Measurements from ENCODE around the gene DKKL1.
A peak's percentile ranks its signal among the peaks of the same experiment; 100 is the strongest.
"Not testable (repeated sequence)": the region's sequence is repeated elsewhere in the genome, so short reads cannot be mapped to it uniquely, and the experiment has no call there.

DKKL1 gene

GRCh38 chr19:49362048-49362928 is 1.4 kb upstream of the DKKL1 start, which contains the start of gene TEAD2:
Gene TEAD2 (minus strand): TSS chr19:49362416. CDS start chr19:49360075, 2,341 bp downstream.
- DNase-seq = peak in 1 of 2 donors; percentile 19

- DNase-seq = no peak
Observed at GRCh38 chr19:49362929-49363267, 779 bp upstream of the DKKL1 start.

- no peak for DNase-seq
Observed at GRCh38 chr19:49364083-49364737, 533 bp downstream of the DKKL1 start.

GRCh38 chr19:49366110-49366509 is 2.4 kb downstream of the DKKL1 start:
- DNase-seq = no peak

GRCh38 chr19:49368711-49369358 is 5.2 kb downstream of the DKKL1 start:
- DNase-seq = no peak

- DNase-seq = no peak
Observed at GRCh38 chr19:49371184-49371583, 7.5 kb downstream of the DKKL1 start.

- DNase-seq = not testable (repeated sequence)
Observed at GRCh38 chr19:49373174-49373573, 9.5 kb downstream of the DKKL1 start.

- no peak for DNase-seq
Observed at GRCh38 chr19:49374665-49375434, 11.2 kb downstream of the DKKL1 start.

GRCh38 chr19:49378512-49378911 is 14.8 kb downstream of the DKKL1 start:
- DNase-seq = no peak

GRCh38 chr19:49380391-49380790 is 16.7 kb downstream of the DKKL1 start:
- no peak for DNase-seq

GRCh38 chr19:49382639-49383038 is 19.0 kb downstream of the DKKL1 start:
- no peak for DNase-seq

GRCh38 chr19:49383599-49383998 is 19.9 kb downstream of the DKKL1 start:
- DNase-seq = no peak

- DNase-seq = peak; percentile 91 to 92
Observed at GRCh38 chr19:49387936-49388372, 24.3 kb downstream of the DKKL1 start, which contains the start of gene KASH5. Gene KASH5 (plus strand): TSS chr19:49388249. CDS start chr19:49390884, 2,635 bp downstream.

- no peak for DNase-seq
Observed at GRCh38 chr19:49389406-49389805, 25.7 kb downstream of the DKKL1 start.

GRCh38 chr19:49390131-49390928 is 26.7 kb downstream of the DKKL1 start:
- no peak for DNase-seq

- peak in 1 of 2 donors; percentile 55 for DNase-seq
Observed at GRCh38 chr19:49390929-49391359, 27.3 kb downstream of the DKKL1 start.

GRCh38 chr19:49391581-49392399 is 28.1 kb downstream of the DKKL1 start:
- DNase-seq = peak; percentile 82 to 85

- DNase-seq = no peak
Observed at GRCh38 chr19:49393881-49394280, 30.2 kb downstream of the DKKL1 start.

- DNase-seq = no peak
Observed at GRCh38 chr19:49395581-49396407, 32.1 kb downstream of the DKKL1 start.

All from CD4-positive, alpha-beta T cell treated with Interleukin-4 for 1 hour (primary cell).